Activated gamma-delta T cell (primary cell): ENCODE measurements around the gene SLC8B1.
"Not testable (repeated sequence)": the region's sequence is repeated elsewhere in the genome, so short reads cannot be mapped to it uniquely, and the experiment has no call there.

Experiments used
- DNase-seq: peaks from one replicate; lab custom pipeline; 2025; lab: John Stamatoyannopoulos, UW

SLC8B1 gene

GRCh38 chr12:113358381-113359132 is 23.6 kb upstream of the SLC8B1 start, which contains the start of gene PLBD2:
Gene PLBD2, plus strand, starts transcription at chr12:113358587. Its CDS starts 14 bp downstream, at chr12:113358601.
- peak; percentile 95 for DNase-seq

DNA sequence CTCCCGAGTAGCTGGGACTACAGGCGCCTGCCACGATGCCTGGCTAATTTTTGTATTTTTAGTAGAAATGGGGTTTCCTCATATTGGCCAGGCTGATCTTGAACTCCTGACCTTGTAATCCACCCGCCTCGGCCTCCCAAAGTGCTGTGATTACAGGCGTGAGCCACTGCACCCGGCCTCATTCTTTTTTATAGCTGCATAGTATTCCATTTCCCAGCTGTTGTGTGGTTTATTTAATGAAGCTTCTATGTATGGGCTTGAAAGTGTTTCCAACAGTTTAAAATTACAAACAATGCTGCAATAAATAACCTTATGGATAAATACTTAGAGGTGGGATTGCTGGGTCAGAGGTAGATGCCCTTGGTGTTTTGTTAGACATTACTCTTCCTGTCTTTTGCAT is 19.3 kb upstream of the SLC8B1 start:
- DNase-seq, result not testable (repeated sequence)

GRCh38 chr12:113351089-113351488 is 16.2 kb upstream of the SLC8B1 start:
- no peak for DNase-seq

DNA sequence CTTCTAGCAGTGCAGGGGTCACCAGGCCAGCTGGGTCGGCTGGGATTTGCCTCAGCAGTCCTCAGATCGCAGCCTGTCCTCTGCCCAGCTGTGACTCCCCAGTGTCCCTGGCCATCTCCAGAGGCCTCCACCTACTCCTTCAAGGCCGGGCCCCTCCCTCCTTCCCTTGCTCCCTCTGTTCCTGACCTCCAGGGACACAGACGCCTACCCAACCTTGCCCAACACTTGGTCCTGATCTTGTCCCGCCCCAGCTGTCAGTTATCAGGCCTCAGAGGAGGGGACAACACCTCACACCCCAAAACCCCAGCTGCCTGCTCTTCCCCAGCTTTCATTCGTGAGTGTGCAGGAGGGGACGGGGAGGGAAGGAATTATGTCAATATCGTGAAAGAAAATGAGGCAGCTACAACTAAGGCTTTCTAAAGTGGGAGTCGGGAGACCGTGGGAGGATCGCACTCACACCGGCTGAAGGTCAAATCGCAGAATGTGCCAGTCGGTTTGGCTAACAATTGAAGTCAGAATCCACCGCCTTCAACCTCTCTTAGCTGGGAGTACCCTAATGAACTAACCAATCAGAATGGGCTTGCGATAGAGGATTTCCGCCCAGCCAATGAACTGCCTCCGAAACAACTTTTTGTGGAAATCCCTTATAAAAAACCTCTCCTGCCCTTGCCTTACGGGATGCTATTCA is 14.1 kb upstream of the SLC8B1 start:
- DNase-seq, result no peak

- DNase-seq, result no peak
Measured at GRCh38 chr12:113347892-113348291, 13.0 kb upstream of the SLC8B1 start.

GRCh38 chr12:113347107-113347506 is 12.2 kb upstream of the SLC8B1 start:
- no peak for DNase-seq

DNA sequence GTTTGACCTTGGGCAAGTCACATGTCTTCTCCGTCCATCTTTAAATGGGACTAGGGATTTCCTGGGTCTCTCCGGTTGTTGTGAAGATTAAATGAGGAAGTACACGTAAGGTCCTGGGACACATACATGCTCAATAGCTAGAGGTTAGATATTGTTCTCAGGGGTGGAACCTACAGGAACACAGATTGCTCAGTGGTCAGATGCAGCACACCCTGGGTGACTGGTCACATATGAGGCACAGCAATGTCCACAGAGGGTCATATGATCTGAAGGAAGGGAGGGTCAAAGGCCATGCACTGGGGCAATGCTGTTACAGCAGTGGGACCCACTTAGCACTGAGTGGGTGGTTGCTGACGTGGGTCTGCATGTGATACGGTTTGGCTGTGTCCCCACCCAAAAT is 11.4 kb upstream of the SLC8B1 start:
- no peak for DNase-seq

- DNase-seq, result no peak
Measured at GRCh38 chr12:113345318-113345717, 10.4 kb upstream of the SLC8B1 start.

GRCh38 chr12:113341535-113341934 is 6.6 kb upstream of the SLC8B1 start:
- no peak for DNase-seq

DNA sequence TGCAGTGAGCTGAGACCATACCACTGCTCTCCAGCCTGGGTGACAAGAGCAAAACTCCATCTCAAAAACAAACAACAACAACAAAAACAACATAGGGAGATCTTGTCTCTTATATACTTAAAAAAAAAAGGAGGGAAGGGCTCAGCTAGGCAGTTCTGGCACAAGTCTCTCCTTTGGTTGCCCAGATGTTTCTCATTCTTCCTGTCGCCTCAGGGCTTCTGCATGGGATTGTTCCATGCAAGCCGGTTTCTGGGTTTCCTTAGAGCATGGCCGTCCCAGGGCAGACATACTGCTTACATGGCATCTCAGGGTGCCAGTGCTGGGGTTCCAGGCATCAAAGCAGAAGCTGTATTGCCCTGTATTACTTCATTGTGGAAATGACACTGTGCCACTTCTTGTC is 5.2 kb upstream of the SLC8B1 start:
- no peak for DNase-seq

DNA sequence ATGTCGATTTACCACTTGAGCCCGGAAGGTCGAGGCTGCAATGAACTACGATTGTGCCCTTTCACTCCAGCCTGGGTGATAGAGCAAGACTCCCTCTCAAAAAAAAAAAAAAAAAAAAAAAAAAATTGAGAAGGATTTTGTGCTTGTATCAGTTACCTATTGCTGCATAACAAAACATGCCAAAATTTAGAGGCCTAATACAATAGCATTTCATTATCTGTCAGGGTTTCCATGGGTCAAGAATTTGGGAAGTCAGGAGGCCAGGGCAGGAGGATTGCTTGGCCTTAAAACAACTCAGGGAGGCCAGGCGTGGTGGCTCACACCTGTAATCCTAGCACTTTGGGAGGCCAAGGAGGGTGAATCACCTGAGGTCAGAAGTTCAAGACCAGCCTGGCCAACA is 4.6 kb upstream of the SLC8B1 start:
- DNase-seq, result no peak

- no peak for DNase-seq
Measured at GRCh38 chr12:113333877-113334785, 778 bp downstream of the SLC8B1 start.

DNA sequence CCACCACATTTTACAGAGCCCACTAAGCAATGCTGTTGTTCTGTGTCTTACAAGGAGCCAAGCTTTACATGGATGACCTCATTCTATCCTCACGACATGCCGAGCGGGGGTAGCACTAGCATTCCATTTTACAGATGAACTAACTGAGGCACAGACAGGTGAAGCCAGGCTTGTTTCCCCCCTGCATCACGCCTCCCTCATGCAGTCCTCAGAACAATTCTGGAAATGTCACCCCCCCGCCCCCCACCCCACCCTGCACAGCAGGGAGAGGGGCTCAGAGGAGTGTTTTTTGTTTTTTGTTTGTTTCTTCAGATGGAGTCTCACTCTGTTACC is 1.5 kb downstream of the SLC8B1 start:
- DNase-seq, result no peak

- no peak for DNase-seq
Measured at GRCh38 chr12:113332688-113333417, 2.1 kb downstream of the SLC8B1 start.

DNA sequence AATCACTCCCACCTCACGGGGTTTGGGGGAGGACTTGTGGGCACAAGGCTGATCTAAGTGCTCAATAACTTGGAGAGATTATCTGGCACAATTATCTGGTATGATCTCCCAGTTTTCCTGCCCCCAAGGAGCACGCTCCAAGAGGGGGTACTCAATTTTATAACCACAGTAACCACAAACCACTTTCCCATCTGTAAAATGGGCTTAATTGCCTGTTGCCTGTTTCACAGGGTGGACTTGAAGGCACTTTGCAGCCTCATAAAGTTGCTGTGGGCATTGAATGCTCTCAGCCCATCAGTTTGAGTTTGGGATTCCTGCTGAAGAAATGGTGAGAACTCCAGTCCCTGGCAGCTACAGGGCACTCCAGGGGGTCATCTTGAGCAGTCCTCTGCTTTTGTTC is 4.4 kb downstream of the SLC8B1 start:
- DNase-seq, result no peak

DNA sequence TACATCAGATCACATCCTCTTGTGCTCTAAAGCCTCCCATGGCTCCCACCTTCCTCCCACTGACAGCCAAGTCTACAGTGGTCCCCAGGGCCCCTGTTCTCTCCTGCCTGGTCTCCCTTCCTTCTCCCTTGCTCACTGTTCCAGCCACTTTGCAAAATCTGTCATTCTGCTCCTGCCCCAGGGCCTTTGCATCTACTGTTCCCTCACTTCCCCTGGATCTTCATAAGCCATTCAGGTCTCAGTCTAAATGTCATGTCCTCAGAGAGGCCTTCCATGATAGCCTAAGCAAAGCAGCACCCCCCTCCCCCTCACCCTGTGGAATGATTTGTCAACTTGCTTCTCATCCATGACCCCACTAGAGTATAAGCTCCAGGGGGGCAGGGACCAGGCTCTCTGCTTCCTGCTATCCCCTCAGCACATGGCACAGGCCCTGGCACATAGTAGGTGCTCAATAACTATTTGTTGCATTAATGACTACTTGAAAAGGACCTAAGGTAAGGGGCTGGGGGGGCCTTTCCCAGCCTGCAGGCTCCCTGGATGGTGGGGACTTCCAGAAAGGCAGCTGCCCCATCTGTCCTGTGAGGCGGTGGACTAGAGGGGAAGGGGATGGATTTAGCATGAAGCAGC is 5.0 kb downstream of the SLC8B1 start:
- DNase-seq, result no peak

- DNase-seq, result no peak
Measured at GRCh38 chr12:113329022-113329790, 5.7 kb downstream of the SLC8B1 start.

DNA sequence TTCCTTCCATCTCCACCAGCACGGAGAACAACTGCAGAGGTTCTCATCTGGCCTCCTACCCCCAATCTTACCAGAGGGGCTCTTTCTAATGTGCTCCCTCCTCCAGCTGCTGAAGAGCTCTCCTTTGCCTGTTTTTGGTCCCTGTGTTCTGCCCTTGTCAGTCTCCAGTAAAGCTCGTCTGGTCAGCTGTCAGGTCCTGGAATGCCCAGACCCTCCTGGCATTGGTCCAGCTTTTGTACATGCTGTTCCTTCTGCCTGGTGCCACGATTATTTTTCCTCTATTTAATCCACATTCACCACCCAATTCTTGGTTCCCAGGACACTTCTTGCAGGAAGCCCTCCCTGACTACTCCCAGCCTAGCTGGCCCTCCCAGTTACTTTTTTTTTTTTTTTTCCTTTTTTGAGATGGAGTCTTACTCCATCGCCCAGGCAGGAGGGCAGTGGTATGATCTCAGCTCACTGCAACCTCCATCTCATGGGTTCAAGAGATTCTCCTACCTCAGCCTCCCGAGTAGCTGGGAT is 6.5 kb downstream of the SLC8B1 start:
- DNase-seq, result no peak

DNA sequence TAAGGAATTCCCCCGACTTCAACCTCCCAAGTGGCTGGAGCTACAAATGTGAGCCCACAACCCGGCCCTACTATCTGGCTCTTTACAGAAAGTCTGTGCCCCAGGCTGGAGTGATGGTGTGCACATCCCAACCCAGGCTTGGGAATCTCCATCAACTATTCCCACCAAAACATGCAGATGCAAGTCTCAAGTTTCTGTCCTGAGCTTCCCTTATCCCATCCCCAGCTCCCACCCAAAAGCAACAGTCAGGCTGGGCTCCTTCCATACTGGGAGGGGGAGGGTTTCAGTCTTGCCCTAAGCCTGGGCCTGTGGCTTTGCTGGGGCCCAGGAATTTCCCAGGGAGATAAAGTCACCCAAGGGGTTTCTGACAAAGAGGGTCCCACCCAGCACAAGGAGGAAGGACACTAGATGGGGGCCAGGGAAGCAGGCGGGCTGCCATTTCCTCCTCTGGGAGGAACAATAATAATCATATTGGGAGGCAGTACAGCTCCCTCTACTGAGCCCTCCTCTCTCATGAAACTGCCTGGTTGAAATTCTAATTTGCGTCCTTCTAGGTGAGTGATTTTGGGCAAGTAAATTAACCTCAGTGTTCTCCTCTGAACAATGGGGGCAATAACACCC is 8.0 kb downstream of the SLC8B1 start:
- no peak for DNase-seq

DNA sequence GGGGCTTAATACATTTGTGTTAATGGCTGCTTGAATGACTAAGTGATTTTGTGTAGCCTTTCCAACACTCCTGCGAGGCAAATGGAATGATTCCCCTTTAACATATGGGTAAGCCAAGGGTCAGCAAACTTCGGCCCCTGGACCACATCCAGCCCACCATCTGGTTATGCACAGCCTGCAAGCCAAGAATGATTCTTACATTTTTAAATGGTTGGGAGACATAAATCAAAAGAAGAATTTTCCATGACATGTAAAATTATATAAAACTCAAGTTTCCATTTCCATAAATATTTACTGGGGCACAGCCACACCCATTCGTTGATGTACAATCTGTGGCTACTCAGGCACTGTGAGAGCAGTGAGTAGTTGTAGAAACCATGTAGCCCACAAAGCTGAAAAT is 9.0 kb downstream of the SLC8B1 start:
- no peak for DNase-seq
